Parathyroid adenoma (tissue), 2 donors: Measurements from ENCODE around the gene ANK3.
A peak's percentile ranks its signal among the peaks of the same experiment; 100 is the strongest.

ENCODE experiments used
- H2AFZ ChIP-seq: fragments of 300-600 bp; sonication (generic); one replicate; pipeline ENCODE4 v1.7.0; 2017; ENCODE audit warnings: antibody characterized with exemption, mild to moderate bottlenecking
- H3K27ac ChIP-seq: fragments of 300-600 bp; sonication (generic); one replicate; pipeline ENCODE4 v1.7.0; 2017
- H3K27me3 ChIP-seq: fragments of 300-600 bp; sonication (generic); one replicate; pipeline ENCODE4 v1.7.0; 2017; ENCODE audit warnings: low read length; ENCODE audit not compliant: control insufficient read depth, insufficient read depth
- H3K36me3 ChIP-seq: fragments of 300-600 bp; sonication (generic); one replicate; pipeline ENCODE4 v1.7.0; 2017; ENCODE audit warnings: low read length; ENCODE audit not compliant: control insufficient read depth, insufficient read depth
- H3K4me1 ChIP-seq: fragments of 300-600 bp; sonication (generic); one replicate; pipeline ENCODE4 v1.7.0; 2017; ENCODE audit warnings: control low read depth
- H3K4me2 ChIP-seq: fragments of 300-600 bp; sonication (generic); one replicate; pipeline ENCODE4 v1.7.0; 2017; ENCODE audit warnings: low read length
- H3K4me3 ChIP-seq: fragments of 300-600 bp; sonication (generic); one replicate; pipeline ENCODE4 v1.7.0; 2017; ENCODE audit warnings: low read depth, low read length
- H3K79me2 ChIP-seq: fragments of 300-600 bp; sonication (generic); one replicate; pipeline ENCODE4 v1.7.0; 2017; ENCODE audit warnings: control low read depth
- H3K9ac ChIP-seq: fragments of 300-600 bp; sonication (generic); one replicate; pipeline ENCODE4 v1.7.0; 2017; ENCODE audit warnings: mild to moderate bottlenecking
- H3K9me3 ChIP-seq: fragments of 300-600 bp; sonication (generic); one replicate; pipeline ENCODE4 v1.7.0; 2017; ENCODE audit warnings: low read length; ENCODE audit not compliant: control insufficient read depth
- TF ChIP-seq, protein P1 (sequence below): fragments of 300-600 bp; sonication (generic); IDR thresholded peaks from one replicate; pipeline ENCODE4 v1.7.0; 2017; ENCODE audit warnings: antibody characterized with exemption, mild to moderate bottlenecking
- donor health status: primary hyperparathyroidism.

Gene ANK3

DNA sequence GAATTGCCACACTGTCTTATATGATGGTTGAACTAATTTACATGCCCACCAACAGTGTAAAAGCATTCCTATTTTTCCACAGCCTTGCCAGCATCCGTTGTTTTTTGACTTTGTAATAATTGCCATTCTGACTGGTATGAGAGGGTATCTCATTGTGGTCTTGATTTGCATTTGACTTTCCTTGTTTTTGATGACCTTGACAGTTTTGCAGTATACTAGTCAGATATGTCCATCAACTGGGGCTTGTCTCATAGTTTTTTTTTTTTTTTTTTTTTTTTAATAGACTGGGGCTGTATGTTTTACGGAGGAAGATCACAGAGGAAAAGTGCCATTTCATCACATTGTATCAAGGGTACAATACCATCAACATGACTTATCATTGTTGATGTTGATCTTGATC is 220.6 kb downstream of the ANK3 start:
- TF ChIP-seq, protein P1, sequence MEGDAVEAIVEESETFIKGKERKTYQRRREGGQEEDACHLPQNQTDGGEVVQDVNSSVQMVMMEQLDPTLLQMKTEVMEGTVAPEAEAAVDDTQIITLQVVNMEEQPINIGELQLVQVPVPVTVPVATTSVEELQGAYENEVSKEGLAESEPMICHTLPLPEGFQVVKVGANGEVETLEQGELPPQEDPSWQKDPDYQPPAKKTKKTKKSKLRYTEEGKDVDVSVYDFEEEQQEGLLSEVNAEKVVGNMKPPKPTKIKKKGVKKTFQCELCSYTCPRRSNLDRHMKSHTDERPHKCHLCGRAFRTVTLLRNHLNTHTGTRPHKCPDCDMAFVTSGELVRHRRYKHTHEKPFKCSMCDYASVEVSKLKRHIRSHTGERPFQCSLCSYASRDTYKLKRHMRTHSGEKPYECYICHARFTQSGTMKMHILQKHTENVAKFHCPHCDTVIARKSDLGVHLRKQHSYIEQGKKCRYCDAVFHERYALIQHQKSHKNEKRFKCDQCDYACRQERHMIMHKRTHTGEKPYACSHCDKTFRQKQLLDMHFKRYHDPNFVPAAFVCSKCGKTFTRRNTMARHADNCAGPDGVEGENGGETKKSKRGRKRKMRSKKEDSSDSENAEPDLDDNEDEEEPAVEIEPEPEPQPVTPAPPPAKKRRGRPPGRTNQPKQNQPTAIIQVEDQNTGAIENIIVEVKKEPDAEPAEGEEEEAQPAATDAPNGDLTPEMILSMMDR: no peak
- no peak overlapping the region for H3K4me3 ChIP-seq
- no peaks in the 10 kb centered on the region for H3K36me3 ChIP-seq

DNA sequence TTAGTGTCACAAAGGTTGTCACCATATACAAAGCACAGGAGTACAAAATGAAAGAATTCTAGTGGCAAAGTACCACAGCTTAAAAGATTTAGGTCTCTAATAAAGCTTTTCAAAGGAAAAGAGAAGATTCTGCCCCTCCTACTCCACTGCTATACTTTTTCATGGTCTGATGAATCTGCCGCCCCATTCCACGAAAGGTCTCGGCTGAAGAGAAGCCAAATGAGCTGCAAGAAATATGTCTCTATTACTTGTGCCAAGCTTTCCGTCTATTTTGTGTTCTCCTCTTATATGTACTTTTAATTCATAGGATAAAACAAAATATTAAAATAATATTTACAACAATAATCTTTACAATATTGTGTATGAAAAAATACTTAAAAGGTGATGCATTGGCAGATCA is 222.6 kb downstream of the ANK3 start:
- Histone ChIP-seq H3K27me3 (no peaks in the 10 kb centered on the region), H3K9me3 (no peaks in the 10 kb centered on the region), H3K27ac (no peak overlapping the region), H3K4me1 (peaks cover 13% of the 10 kb centered on the region), H3K36me3 (no peaks in the 10 kb centered on the region), H3K4me3 (no peak overlapping the region), H3K4me2 (no peak overlapping the region), H2AFZ (peak overlapping the region; percentile 1), H3K79me2 (no peaks in the 10 kb centered on the region), H3K9ac (no peak overlapping the region)
- TF ChIP-seq, protein P1: no peak

More for the DNA sequence above, 220.6 kb downstream of the ANK3 start:
- Histone ChIP-seq H3K9me3 (no peaks in the 10 kb centered on the region), H2AFZ (no peak overlapping the region), H3K9ac (no peak overlapping the region), H3K79me2 (no peaks in the 10 kb centered on the region), H3K4me1 (peaks cover 27% of the 10 kb centered on the region), H3K27me3 (no peaks in the 10 kb centered on the region), H3K4me2 (no peak overlapping the region), H3K27ac (no peak overlapping the region)

DNA sequence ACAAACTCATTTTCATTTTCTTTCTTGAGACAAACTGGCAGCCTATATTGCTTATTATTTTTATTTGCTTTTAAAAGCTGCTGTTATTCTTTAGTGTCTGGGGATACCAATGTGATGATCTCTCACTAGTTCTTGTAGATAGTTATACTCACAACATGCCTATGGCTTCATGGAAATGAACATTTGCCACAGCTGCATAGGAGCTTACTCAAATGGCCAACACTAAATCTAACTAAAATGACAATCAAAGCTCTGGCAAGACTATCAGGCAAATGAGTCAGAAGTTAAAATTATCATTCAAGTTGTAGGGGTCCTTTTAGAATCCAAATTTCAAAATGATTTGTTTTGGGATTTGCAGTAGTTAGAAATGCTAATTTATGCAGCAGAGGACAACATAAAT is 225.9 kb downstream of the ANK3 start:
- Histone ChIP-seq H3K4me2 (no peak overlapping the region), H3K27ac (no peak overlapping the region), H3K4me3 (no peak overlapping the region), H2AFZ (no peak overlapping the region), H3K79me2 (no peaks in the 10 kb centered on the region), H3K27me3 (no peaks in the 10 kb centered on the region), H3K36me3 (no peaks in the 10 kb centered on the region), H3K9ac (no peak overlapping the region), H3K9me3 (no peaks in the 10 kb centered on the region), H3K4me1 (peaks cover 4% of the 10 kb centered on the region)
- TF ChIP-seq, protein P1: no peak

DNA sequence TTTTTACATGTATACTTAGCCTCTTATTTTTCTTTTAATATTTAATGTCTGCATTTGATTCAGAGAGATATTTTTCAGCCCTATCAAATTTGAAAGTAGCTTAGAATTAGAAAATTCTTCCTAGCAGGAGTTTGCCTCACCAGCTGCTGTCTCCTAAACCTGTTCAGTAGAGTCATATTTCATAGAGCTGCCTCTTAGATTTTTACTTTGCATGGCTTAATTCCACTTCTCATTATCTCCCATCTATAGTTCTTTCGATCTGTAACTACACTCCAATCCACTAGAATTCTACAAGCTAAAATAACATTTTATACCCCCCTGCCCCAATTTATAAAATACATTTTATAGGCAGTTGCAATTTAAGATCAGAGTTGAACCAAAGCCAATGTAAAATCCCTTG is 227.0 kb downstream of the ANK3 start:
- Histone ChIP-seq H3K9me3 (no peaks in the 10 kb centered on the region), H3K4me1 (peaks cover 6% of the 10 kb centered on the region), H3K27me3 (no peaks in the 10 kb centered on the region), H3K36me3 (no peaks in the 10 kb centered on the region), H3K9ac (no peak overlapping the region), H3K4me3 (no peak overlapping the region), H3K27ac (peak overlapping the region; percentile 30), H3K4me2 (no peak overlapping the region), H3K79me2 (peaks cover 2% of the 10 kb centered on the region), H2AFZ (peak overlapping the region; percentile 13)
- TF ChIP-seq, protein P1: no peak

DNA sequence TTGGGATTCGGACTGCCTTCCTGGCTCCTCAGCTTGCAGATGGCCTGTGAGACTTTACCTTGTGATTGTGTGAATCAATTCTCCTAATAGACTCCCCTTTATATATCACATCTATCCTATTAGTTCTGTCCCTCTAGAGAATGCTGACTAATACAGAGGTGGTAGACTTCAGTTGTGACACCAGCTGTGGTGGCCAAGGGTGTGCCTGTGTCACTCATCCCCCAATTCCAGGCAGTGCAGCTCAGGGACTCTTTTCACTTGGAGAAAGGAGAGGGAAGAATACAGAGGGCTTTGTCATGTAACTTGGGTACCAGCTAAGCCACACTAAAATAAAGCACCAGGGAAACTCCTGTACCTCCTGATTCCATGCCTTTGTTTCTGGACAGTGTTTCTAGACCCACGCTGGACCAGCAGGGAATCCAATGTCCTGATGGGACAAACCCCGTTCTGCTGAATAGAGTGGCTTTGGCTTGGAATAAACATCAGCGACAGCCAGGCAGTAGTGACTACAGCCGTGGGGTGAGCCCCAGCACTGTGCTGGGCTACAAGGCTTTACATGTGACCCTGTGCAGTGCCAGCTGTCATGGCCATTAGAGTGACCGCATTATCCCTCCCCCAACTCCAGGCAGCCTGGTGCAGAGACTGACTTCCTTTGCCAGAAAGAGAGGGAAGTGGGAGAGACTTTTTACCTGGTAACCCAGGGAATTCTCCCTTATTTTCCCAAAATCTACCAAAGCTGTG is 233.6 kb downstream of the ANK3 start:
- TF ChIP-seq, protein P1: no peak
- Histone ChIP-seq H3K36me3 (no peaks in the 10 kb centered on the region), H3K27me3 (no peaks in the 10 kb centered on the region)

More for the DNA sequence above, 233.6 kb downstream of the ANK3 start:
- peaks cover 13% of the 10 kb centered on the region for H3K4me1 ChIP-seq
- H3K9ac ChIP-seq: no peak overlapping the region
- peaks cover 20% of the 10 kb centered on the region for H3K79me2 ChIP-seq
- no peak overlapping the region for H3K4me2 ChIP-seq
- no peak overlapping the region for H3K4me3 ChIP-seq
- no peaks in the 10 kb centered on the region for H3K9me3 ChIP-seq
- no peak overlapping the region for H3K27ac ChIP-seq
- no peak overlapping the region for H2AFZ ChIP-seq
